Neuron (in vitro differentiated cells): ENCODE data around the gene WASL.

ENCODE experiments used
- H2AFZ ChIP-seq: one replicate; pipeline ENCODE4 v1.6.1; 2013; ENCODE audit warnings: low read depth, mild to moderate bottlenecking, inconsistent platforms, low read length, moderate library complexity
- H3K27me3 ChIP-seq: one replicate; pipeline ENCODE4 v1.6.1; 2013; ENCODE audit warnings: low read length; ENCODE audit not compliant: insufficient read depth
- H3K36me3 ChIP-seq: one replicate; pipeline ENCODE4 v1.6.1; 2013; ENCODE audit warnings: low read length; ENCODE audit not compliant: insufficient read depth
- H3K4me1 ChIP-seq: one replicate; pipeline ENCODE4 v1.6.1; 2013; ENCODE audit warnings: low read length; ENCODE audit not compliant: insufficient read depth
- H3K4me3 ChIP-seq: 2 replicates; pipeline ENCODE4 v1.5.1; 2013; ENCODE audit warnings: mild to moderate bottlenecking, low read length, moderate library complexity
- H3K9me3 ChIP-seq: one replicate; pipeline ENCODE4 v1.6.1; 2013; ENCODE audit warnings: low read length

The WASL gene

GRCh38 chr7:123669485-123669884, 79.3 kb downstream of the WASL start:
- H3K4me1 ChIP-seq: no peaks in the 10 kb centered on the region
- H3K4me3 ChIP-seq: no peak overlapping the region
- H3K27me3 ChIP-seq: no peaks in the 10 kb centered on the region
- H3K9me3 ChIP-seq: no peaks in the 10 kb centered on the region
- no peak overlapping the region for H2AFZ ChIP-seq
- H3K36me3 ChIP-seq: no peaks in the 10 kb centered on the region

- no peaks in the 10 kb centered on the region for H3K9me3 ChIP-seq
- no peaks in the 10 kb centered on the region for H3K27me3 ChIP-seq
- H2AFZ ChIP-seq: no peak overlapping the region
- no peaks in the 10 kb centered on the region for H3K4me1 ChIP-seq
- no peak overlapping the region for H3K4me3 ChIP-seq
- no peaks in the 10 kb centered on the region for H3K36me3 ChIP-seq
These were observed 82.3 kb downstream of the WASL start for GRCh38 chr7:123666492-123666891.

GRCh38 chr7:123665896-123666295, 82.9 kb downstream of the WASL start:
- no peak overlapping the region for H3K4me3 ChIP-seq
- no peaks in the 10 kb centered on the region for H3K9me3 ChIP-seq
- H2AFZ ChIP-seq: no peak overlapping the region
- H3K27me3 ChIP-seq: no peaks in the 10 kb centered on the region
- no peaks in the 10 kb centered on the region for H3K4me1 ChIP-seq
- H3K36me3 ChIP-seq: no peaks in the 10 kb centered on the region

GRCh38 chr7:123665157-123665556, 83.6 kb downstream of the WASL start:
- H3K27me3 ChIP-seq: no peaks in the 10 kb centered on the region
- H3K9me3 ChIP-seq: no peaks in the 10 kb centered on the region
- no peaks in the 10 kb centered on the region for H3K36me3 ChIP-seq
- no peak overlapping the region for H3K4me3 ChIP-seq
- H3K4me1 ChIP-seq: peaks cover 6% of the 10 kb centered on the region
- H2AFZ ChIP-seq: no peak overlapping the region

- Histone ChIP-seq H3K4me3 (no peak overlapping the region), H3K9me3 (no peaks in the 10 kb centered on the region), H3K27me3 (no peaks in the 10 kb centered on the region), H3K4me1 (peaks cover 11% of the 10 kb centered on the region), H2AFZ (no peak overlapping the region), H3K36me3 (no peaks in the 10 kb centered on the region)
These were observed 85.6 kb downstream of the WASL start for GRCh38 chr7:123663200-123663599.

- no peaks in the 10 kb centered on the region for H3K36me3 ChIP-seq
- no peaks in the 10 kb centered on the region for H3K27me3 ChIP-seq
- no peaks in the 10 kb centered on the region for H3K9me3 ChIP-seq
- H3K4me1 ChIP-seq: peaks cover 11% of the 10 kb centered on the region
- H3K4me3 ChIP-seq: no peak overlapping the region
- H2AFZ ChIP-seq: no peak overlapping the region
These were observed 86.0 kb downstream of the WASL start for GRCh38 chr7:123662755-123663154.

GRCh38 chr7:123662293-123662692, 86.5 kb downstream of the WASL start:
- Histone ChIP-seq H3K4me3 (no peak overlapping the region), H3K27me3 (no peaks in the 10 kb centered on the region), H3K4me1 (peaks cover 11% of the 10 kb centered on the region), H3K9me3 (no peaks in the 10 kb centered on the region), H2AFZ (no peak overlapping the region), H3K36me3 (no peaks in the 10 kb centered on the region)

GRCh38 chr7:123661765-123662164, 87.0 kb downstream of the WASL start:
- Histone ChIP-seq H3K27me3 (no peaks in the 10 kb centered on the region), H3K4me3 (no peak overlapping the region), H3K4me1 (peaks cover 11% of the 10 kb centered on the region), H3K36me3 (no peaks in the 10 kb centered on the region), H2AFZ (no peak overlapping the region), H3K9me3 (no peaks in the 10 kb centered on the region)

- Histone ChIP-seq H3K4me1 (peaks cover 11% of the 10 kb centered on the region), H3K4me3 (no peak overlapping the region)
These were observed 88.1 kb downstream of the WASL start for GRCh38 chr7:123660514-123661354.

GRCh38 chr7:123658023-123658422, 90.8 kb downstream of the WASL start:
- H3K4me3 ChIP-seq: no peak overlapping the region
- H3K27me3 ChIP-seq: no peaks in the 10 kb centered on the region
- H2AFZ ChIP-seq: no peak overlapping the region
- no peaks in the 10 kb centered on the region for H3K9me3 ChIP-seq
- H3K4me1 ChIP-seq: peaks cover 11% of the 10 kb centered on the region
- no peaks in the 10 kb centered on the region for H3K36me3 ChIP-seq

More at GRCh38 chr7:123660514-123661354, 88.1 kb downstream of the WASL start:
- no peaks in the 10 kb centered on the region for H3K36me3 ChIP-seq
- H3K9me3 ChIP-seq: no peaks in the 10 kb centered on the region
- H2AFZ ChIP-seq: no peak overlapping the region
- no peaks in the 10 kb centered on the region for H3K27me3 ChIP-seq

- H3K4me1 ChIP-seq: peaks cover 11% of the 10 kb centered on the region
- H3K36me3 ChIP-seq: no peaks in the 10 kb centered on the region
- H3K9me3 ChIP-seq: no peaks in the 10 kb centered on the region
- H3K4me3 ChIP-seq: no peak overlapping the region
- no peak overlapping the region for H2AFZ ChIP-seq
- no peaks in the 10 kb centered on the region for H3K27me3 ChIP-seq
These were observed 91.5 kb downstream of the WASL start for GRCh38 chr7:123657304-123657685.

- Histone ChIP-seq H3K9me3 (no peaks in the 10 kb centered on the region), H3K27me3 (no peaks in the 10 kb centered on the region), H3K4me1 (peaks cover 11% of the 10 kb centered on the region), H2AFZ (no peak overlapping the region), H3K36me3 (no peaks in the 10 kb centered on the region), H3K4me3 (no peak overlapping the region)
These were observed 92.1 kb downstream of the WASL start for GRCh38 chr7:123656544-123657303.

GRCh38 chr7:123655614-123656013, 93.2 kb downstream of the WASL start, which contains the start of gene LMOD2:
LMOD2 (plus strand) TSS chr7:123655866; CDS start chr7:123655964, 98 bp downstream.
- peaks cover 10% of the 10 kb centered on the region for H3K4me1 ChIP-seq
- no peak within 1 kb of the TSS for H2AFZ ChIP-seq
- H3K9me3 ChIP-seq: no peaks in the 10 kb centered on the region
- H3K4me3 ChIP-seq: no peak within 1 kb of the TSS
- no peaks in the 10 kb centered on the region for H3K36me3 ChIP-seq
- H3K27me3 ChIP-seq: no peaks in the 10 kb centered on the region
